PC-9 (cell line): Measurements from ENCODE around the gene DAB1. TPM values are rescaled to one million over a fixed set of nuclear protein-coding genes. Genes with fewer than 3 reads are reported as not detected.

Experiments used
- BruUV-seq: library from RNA; stranded (reverse); fragments of 400-500 nt; replicated peaks from 2 replicates; lab custom pipeline; 2021; lab: Mats Ljungman, UMichigan
- CTCF ChIA-PET: fragments of 300-600 bp; sonication (Branson Sonifier 250); formaldehyde crosslinking; loops from one replicate; lab custom pipeline; 2022; ENCODE audit warnings: antibody characterized with exemption; lab: Charles Lee
- POLR2A ChIA-PET: fragments of 300-600 bp; sonication (Branson Sonifier 250); formaldehyde crosslinking; loops from one replicate; lab custom pipeline; 2022; ENCODE audit warnings: antibody characterized with exemption; ENCODE audit not compliant: unreplicated experiment; lab: Charles Lee
- DNase-seq, 2 experiments: peaks; one replicate each; pipeline versions ENCODE4 v3.0.0 to v3.0.0-alpha.2; 2015 to 2022; ENCODE audit warnings: mixed read lengths in 1 of 2
- H2AFZ ChIP-seq: fragments of 200-600 bp; sonication (generic); 2 replicates; pipeline ENCODE4 v1.8.1; 2017; ENCODE audit warnings: antibody characterized with exemption
- H3F3A ChIP-seq: fragments of 200-600 bp; sonication (generic); 2 replicates; pipeline ENCODE4 v1.8.1; 2017; ENCODE audit warnings: antibody characterized with exemption, mild to moderate bottlenecking, low read depth; ENCODE audit not compliant: insufficient read depth
- H3K27ac ChIP-seq: fragments of 200-600 bp; sonication (generic); 2 replicates; pipeline ENCODE4 v1.6.1; 2016; ENCODE audit warnings: mixed run types
- H3K27me3 ChIP-seq: fragments of 200-600 bp; sonication (generic); 2 replicates; pipeline ENCODE4 v1.6.1; 2016; ENCODE audit warnings: low read depth, mixed run types; ENCODE audit not compliant: insufficient read depth
- H3K36me3 ChIP-seq: fragments of 200-600 bp; sonication (generic); 2 replicates; pipeline ENCODE4 v1.6.1; 2016; ENCODE audit warnings: low read depth, mixed run types
- H3K4me1 ChIP-seq: fragments of 200-600 bp; sonication (generic); replicated peaks from 2 replicates; pipeline ENCODE4 v1.6.1; 2016; ENCODE audit warnings: mixed run types; ENCODE audit not compliant: insufficient read depth
- H3K4me2 ChIP-seq: fragments of 200-600 bp; sonication (generic); 2 replicates; pipeline ENCODE4 v1.6.1; 2017; ENCODE audit warnings: mixed run types
- H3K4me3 ChIP-seq: fragments of 200-600 bp; sonication (generic); 2 replicates; pipeline ENCODE4 v1.6.1; 2016; ENCODE audit warnings: mixed run types
- H3K79me2 ChIP-seq: fragments of 200-600 bp; sonication (generic); 2 replicates; pipeline ENCODE4 v1.6.1; 2017; ENCODE audit warnings: low read depth, mixed run types
- H3K9me2 ChIP-seq: fragments of 200-600 bp; sonication (generic); 2 replicates; pipeline ENCODE4 v1.8.1; 2017; ENCODE audit warnings: mild to moderate bottlenecking; ENCODE audit not compliant: insufficient read depth
- H3K9me3 ChIP-seq: fragments of 200-600 bp; sonication (generic); 2 replicates; pipeline ENCODE4 v1.8.1; 2016; ENCODE audit warnings: low read depth; ENCODE audit not compliant: insufficient read depth
- H4K20me1 ChIP-seq: fragments of 200-600 bp; sonication (generic); 2 replicates; pipeline ENCODE4 v1.8.1; 2017; ENCODE audit not compliant: insufficient read depth
- EZH2 ChIP-seq: fragments of 200-600 bp; sonication (generic); IDR thresholded peaks from 2 replicates; pipeline ENCODE4 v1.8.0; 2017; ENCODE audit warnings: antibody characterized with exemption, low read depth
- intact Hi-C: fragments of 100-400 bp; cut with micrococcal nuclease; formaldehyde crosslinking; loops from one replicate; pipeline ENCODE4 v1.10.0; 2022; ENCODE audit not compliant: unreplicated experiment
- total RNA-seq: library from RNA; stranded (reverse); gene quantifications from 2 replicates; pipeline ENCODE4 v1.2.3, GENCODE V29; 2021
- TF ChIP-seq, protein P1 (sequence below): fragments of 200-600 bp; sonication (generic); conservative IDR thresholded peaks from 2 replicates; pipeline ENCODE4 v1.6.1; 2017; ENCODE audit warnings: mixed run types, antibody characterized with exemption, mild to moderate bottlenecking, moderate library complexity

DAB1 gene
- total RNA-seq, 1 experiment from 2014 or later: not detected

DNA sequence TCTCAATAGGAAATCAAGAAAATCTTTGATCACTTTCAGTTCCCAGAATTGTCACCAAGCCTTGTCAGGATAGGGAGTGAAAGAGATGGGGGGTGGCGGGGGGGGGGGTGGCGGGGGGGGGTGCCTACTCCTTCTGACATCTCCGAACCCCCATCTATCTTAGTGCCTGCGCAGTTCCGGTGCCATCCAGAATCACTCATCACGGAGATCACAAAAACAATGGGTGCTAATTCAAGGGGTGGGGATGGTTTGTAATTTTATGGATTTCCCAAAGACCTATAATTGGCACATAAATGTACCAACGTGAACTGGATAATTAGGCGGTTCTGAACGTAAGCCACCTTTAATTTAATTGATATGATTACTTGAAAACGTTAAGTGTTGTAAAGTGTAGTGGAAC, 2.1 kb downstream of the DAB1 start:
- H3F3A ChIP-seq: no peaks in the 10 kb centered on the region
- no peaks in the 10 kb centered on the region for H3K36me3 ChIP-seq
- H3K79me2 ChIP-seq: no peaks in the 10 kb centered on the region
- H2AFZ ChIP-seq: no peak overlapping the region
- no peaks in the 10 kb centered on the region for H3K9me3 ChIP-seq
- intact Hi-C loops: no loop called here
- CTCF ChIA-PET: no interaction called here
- POLR2A ChIA-PET: no interaction called here
- H3K4me2 ChIP-seq: no peak overlapping the region
- no peak overlapping the region for H3K4me3 ChIP-seq
- H3K9me2 ChIP-seq: no peaks in the 10 kb centered on the region
- H3K27ac ChIP-seq: no peak overlapping the region
- no TSS peak for BruUV-seq
- DNase-seq: no peak
- TF ChIP-seq, protein P1, sequence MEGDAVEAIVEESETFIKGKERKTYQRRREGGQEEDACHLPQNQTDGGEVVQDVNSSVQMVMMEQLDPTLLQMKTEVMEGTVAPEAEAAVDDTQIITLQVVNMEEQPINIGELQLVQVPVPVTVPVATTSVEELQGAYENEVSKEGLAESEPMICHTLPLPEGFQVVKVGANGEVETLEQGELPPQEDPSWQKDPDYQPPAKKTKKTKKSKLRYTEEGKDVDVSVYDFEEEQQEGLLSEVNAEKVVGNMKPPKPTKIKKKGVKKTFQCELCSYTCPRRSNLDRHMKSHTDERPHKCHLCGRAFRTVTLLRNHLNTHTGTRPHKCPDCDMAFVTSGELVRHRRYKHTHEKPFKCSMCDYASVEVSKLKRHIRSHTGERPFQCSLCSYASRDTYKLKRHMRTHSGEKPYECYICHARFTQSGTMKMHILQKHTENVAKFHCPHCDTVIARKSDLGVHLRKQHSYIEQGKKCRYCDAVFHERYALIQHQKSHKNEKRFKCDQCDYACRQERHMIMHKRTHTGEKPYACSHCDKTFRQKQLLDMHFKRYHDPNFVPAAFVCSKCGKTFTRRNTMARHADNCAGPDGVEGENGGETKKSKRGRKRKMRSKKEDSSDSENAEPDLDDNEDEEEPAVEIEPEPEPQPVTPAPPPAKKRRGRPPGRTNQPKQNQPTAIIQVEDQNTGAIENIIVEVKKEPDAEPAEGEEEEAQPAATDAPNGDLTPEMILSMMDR: no peak
- TF ChIP-seq EZH2: no peak
- H4K20me1 ChIP-seq: no peaks in the 10 kb centered on the region
- H3K4me1 ChIP-seq: no peaks in the 10 kb centered on the region
- H3K27me3 ChIP-seq: peaks cover 19% of the 10 kb centered on the region

DNA sequence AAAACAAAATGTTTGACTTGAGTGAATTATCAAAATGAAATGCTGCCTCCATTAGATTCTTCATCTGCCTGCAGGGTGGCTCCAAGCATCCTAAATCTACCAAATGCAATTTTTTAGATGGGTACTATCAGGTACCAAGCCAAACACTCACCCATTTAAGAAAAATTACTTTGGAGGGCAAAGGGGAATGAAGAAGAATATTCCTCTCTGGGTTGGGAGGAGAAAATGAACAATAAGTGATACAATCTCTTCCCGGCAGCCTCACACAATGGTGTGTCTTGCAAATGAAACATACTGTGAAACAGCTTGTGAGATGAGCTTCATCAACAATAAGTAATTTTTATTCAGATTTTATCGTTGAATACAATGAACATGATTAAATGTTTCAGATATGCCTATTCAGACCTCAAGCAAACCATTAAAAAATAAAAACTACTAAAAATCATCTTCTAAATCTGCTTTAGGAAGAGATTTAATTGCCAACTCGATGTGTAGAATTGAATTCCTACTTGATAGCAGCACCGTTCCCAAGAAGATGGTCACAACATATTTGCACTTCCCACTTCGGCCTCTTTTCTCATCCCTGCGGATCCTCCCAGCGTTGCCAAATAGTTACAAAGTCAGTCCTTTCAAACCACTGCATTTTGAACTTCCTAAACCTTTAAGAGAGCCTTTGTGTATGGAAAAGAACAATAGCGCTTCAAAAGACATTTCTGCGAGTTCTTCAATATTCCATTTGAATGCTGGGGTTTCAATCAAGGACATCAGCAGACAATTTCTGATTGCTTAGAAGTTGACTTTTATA, 2.7 kb downstream of the DAB1 start:
- CTCF ChIA-PET: no interaction called here
- H3K4me3 ChIP-seq: no peak overlapping the region
- H3F3A ChIP-seq: no peaks in the 10 kb centered on the region
- no TSS peak for BruUV-seq
- H3K4me2 ChIP-seq: no peak overlapping the region
- H3K27ac ChIP-seq: no peak overlapping the region
- no peaks in the 10 kb centered on the region for H3K79me2 ChIP-seq
- POLR2A ChIA-PET: no interaction called here
- H3K36me3 ChIP-seq: no peaks in the 10 kb centered on the region
- no peak for TF ChIP-seq EZH2
- TF ChIP-seq, protein P1: no peak
- H3K9me3 ChIP-seq: no peaks in the 10 kb centered on the region
- H3K4me1 ChIP-seq: no peaks in the 10 kb centered on the region
- DNase-seq: no peak
- intact Hi-C loops: no loop called here
- no peaks in the 10 kb centered on the region for H4K20me1 ChIP-seq
- no peaks in the 10 kb centered on the region for H3K9me2 ChIP-seq
- peaks cover 15% of the 10 kb centered on the region for H3K27me3 ChIP-seq
- no peak overlapping the region for H2AFZ ChIP-seq

DNA sequence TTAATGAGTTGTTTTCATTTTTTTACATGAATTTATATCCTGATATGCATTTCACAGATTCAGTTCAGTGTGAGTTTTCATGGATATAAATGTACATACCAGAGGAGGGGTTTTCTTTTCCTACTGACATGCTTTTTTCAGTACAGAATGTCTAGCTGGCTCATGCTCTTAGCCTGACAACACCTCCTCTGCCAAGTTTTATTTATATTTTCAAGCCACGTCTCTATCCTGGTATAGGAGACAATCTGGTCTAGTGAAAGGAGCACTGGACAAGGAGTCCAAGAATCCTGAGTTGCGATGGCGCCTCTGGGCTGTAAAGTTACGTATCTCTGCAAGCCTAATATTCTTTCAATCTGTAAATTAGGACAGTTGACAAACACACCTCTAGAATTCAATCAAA, 4.9 kb downstream of the DAB1 start:
- Histone ChIP-seq H3K4me1 (no peaks in the 10 kb centered on the region), H3K4me2 (no peak overlapping the region), H3K9me3 (no peaks in the 10 kb centered on the region), H3F3A (no peaks in the 10 kb centered on the region), H3K27ac (no peak overlapping the region), H3K36me3 (no peaks in the 10 kb centered on the region), H3K27me3 (peaks cover 6% of the 10 kb centered on the region; the same call in 1 of the 2 replicates), H2AFZ (no peak overlapping the region), H3K4me3 (no peak overlapping the region), H3K9me2 (no peaks in the 10 kb centered on the region), H4K20me1 (no peaks in the 10 kb centered on the region), H3K79me2 (no peaks in the 10 kb centered on the region)
- no peak for DNase-seq
- CTCF ChIA-PET: no interaction called here
- intact Hi-C loops: no loop called here
- BruUV-seq: no TSS peak
- POLR2A ChIA-PET: no interaction called here
- no peak for TF ChIP-seq EZH2
- TF ChIP-seq, protein P1: no peak
